A172 (cell line): ENCODE data around the gene MUSTN1. TPM values are rescaled to one million over a fixed set of nuclear protein-coding genes. Genes with fewer than 3 reads are reported as not detected.

Source experiments
- DNase-seq: peaks from one replicate; pipeline ENCODE4 v3.0.0-alpha.2; 2015; ENCODE audit warnings: low spot score
- total RNA-seq: library from RNA; depleted of rRNA; stranded (reverse); fragments of >200 nt; shearing (Covaris generic); gene quantifications from 2 replicates; pipeline ENCODE4 v1.2.3, GENCODE V29; 2014; rRNA removed

The MUSTN1 gene
- total RNA-seq, 1 experiment from 2014 or later: 0.22 TPM

DNA sequence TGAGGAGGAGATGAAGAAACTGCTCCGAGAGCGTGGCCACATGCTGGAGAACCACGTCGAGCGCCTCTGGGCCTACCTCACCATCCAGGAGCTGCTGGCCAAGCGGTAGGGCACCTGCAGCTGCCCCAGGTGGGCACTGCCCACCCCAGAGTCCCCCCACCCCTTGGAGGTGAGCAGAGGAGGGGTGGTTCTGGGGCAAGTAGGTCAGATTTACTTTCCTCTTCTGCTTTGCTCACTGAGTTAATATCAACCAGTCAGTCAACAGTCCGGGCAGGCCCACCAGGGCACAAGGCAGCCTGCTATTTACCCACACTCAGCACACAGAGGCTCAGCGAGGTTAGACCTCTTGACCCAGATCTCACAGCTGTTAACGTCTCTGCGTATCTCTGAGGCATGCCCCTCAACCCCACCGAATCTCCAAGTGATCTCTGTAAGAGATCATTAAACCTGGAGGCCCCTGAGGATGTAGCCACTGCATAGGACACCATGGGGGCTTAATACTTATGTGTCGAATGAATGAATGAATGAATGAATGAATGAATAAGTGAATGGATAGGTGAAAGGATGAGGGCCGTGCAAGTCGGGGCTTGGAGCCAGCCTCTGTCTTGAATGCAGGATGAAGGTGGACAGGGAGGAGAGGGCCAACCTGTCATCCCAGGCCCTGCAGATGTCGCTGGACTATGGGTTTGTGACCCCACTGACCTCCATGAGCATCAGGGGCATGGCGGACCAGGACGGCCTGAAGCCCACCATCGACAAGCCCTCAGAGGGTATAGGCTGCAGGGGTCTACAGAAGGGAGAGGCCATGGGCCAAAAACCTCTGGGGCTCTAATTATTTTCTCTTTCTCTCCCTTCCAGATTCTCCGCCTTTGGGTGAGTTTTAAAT lies 48.2 kb downstream of the MUSTN1 start:
- no peak for DNase-seq

DNA sequence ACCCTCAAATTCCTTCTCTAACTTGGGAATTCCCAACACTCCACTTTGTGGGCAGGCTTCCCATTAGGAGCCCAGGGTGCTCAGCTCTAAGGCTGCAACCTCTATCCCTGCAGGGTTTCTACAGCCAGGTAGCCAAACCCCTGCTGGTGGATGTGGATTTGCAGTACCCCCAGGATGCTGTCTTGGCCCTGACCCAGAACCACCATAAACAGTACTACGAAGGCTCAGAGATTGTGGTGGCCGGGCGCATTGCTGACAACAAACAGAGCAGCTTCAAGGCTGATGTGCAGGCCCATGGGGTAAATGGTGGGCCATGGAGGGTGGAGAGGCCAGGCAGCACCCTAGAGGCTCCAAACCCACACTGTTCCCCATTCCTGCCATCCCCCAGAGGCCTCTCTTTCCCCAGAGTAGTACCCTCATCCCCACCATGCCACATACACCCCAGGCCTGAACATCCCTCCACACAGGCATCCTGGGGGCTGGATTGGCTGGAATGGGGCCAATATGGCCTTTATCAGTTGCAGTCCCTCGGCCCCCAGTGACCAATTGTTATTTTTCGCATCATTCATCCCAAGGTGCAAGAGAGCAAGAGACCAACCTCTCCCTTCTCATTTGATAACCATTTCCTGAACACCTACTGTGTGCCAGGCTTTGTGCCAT lies 49.8 kb downstream of the MUSTN1 start:
- no peak for DNase-seq

DNA sequence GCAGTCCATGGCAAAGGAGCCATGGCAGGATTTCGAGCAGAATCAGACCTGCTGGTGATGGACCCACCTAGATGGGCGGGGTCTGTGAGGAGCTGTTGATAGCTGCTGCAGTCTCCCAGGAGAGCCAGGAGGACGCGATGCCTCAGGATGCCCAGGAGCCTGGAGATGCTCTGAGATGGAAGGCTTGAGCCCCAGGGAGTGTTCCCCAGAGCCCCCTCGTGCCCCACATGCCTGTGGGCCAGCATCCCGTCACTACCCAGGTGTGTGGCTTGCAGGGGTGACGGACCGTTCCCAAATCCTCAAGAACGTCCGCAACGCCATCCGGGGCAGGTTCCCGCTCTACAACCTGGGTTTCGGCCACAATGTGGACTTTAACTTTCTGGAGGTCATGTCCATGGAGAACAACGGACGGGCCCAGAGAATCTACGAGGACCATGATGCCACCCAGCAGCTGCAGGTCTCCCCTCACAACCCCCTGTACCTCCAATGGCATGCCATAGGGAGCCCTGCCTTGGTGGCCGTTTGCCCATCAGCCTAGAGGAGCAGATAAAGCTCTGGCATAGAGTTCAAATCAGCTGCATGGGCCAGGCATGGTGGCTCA lies 50.7 kb downstream of the MUSTN1 start:
- DNase-seq: no peak

- DNase-seq: no peak
Observed at GRCh38 chr3:52783211-52783555, 51.6 kb downstream of the MUSTN1 start.

Other genes with a start within 250 kb of the MUSTN1 start
- 47.6 and 53.4 TPM in 2 replicates for gene PBRM1, start 149.1 kb downstream of the MUSTN1 start, total RNA-seq
- 120 and 188 TPM in 2 replicates for gene GNL3, start 149.0 kb downstream of the MUSTN1 start, total RNA-seq
- gene GLT8D1, start 129.2 kb downstream of the MUSTN1 start, total RNA-seq: 74.6 and 100 TPM in 2 replicates
- gene SPCS1, start 128.9 kb downstream of the MUSTN1 start, total RNA-seq: 192 and 194 TPM in 2 replicates
- 14.1 and 24.7 TPM in 2 replicates for gene NEK4, start 64.1 kb downstream of the MUSTN1 start, total RNA-seq
- not detected in 2 replicates for gene ITIH1, start 57.4 kb downstream of the MUSTN1 start, total RNA-seq
- 2.2 and 3.1 TPM in 2 replicates for gene ITIH3, start 40.2 kb downstream of the MUSTN1 start, total RNA-seq
- 0.69 and 1.1 TPM in 2 replicates for gene ITIH4, start 4.3 kb downstream of the MUSTN1 start, total RNA-seq
- gene STIMATE, start 62.5 kb upstream of the MUSTN1 start, total RNA-seq: 8.6 and 10.2 TPM in 2 replicates
- 15.8 and 25.0 TPM in 2 replicates for gene SFMBT1, start 211.1 kb upstream of the MUSTN1 start, total RNA-seq